IMR-90 (cell line): ENCODE results near the gene LTBP1. TPM values are rescaled to one million over a fixed set of nuclear protein-coding genes. Genes with fewer than 3 reads are reported as not detected.

Source experiments
- ATAC-seq: fragments of 200-7000 bp; cut with Tn5 transposase; 2 replicates; pipeline ENCODE4 v1.9.1; 2020; ENCODE audit warnings: low read depth, mild to moderate bottlenecking, moderate library complexity
- BruUV-seq: library from RNA; stranded (reverse); fragments of 400-500 nt; replicated peaks from 2 replicates; lab custom pipeline; 2021; lab: Mats Ljungman, UMichigan
- CTCF ChIA-PET: fragments of 300-600 bp; formaldehyde crosslinking; extraction: SDS; loops from one replicate; lab custom pipeline; 2021; ENCODE audit warnings: antibody characterized with exemption; lab: Yijun Ruan, JAX
- POLR2A ChIA-PET: fragments of 300-600 bp; sonication (Branson Sonifier 250); formaldehyde crosslinking; loops from one replicate; lab custom pipeline; 2022; ENCODE audit warnings: antibody characterized with exemption; ENCODE audit not compliant: unreplicated experiment; lab: Charles Lee
- DNase-seq: peaks from one replicate; pipeline ENCODE4 v3.0.0; 2013
- H2AFZ ChIP-seq: replicated peaks from 2 replicates; pipeline ENCODE3; 2013; ENCODE audit warnings: low read length, mild to moderate bottlenecking; ENCODE audit not compliant: poor library complexity
- H2AK5ac ChIP-seq: 2 replicates; pipeline ENCODE4 v1.6.1; 2013; ENCODE audit warnings: low read depth, low read length, inconsistent platforms
- H2AK9ac ChIP-seq: replicated peaks from 2 replicates; pipeline ENCODE3; 2013; ENCODE audit warnings: mild to moderate bottlenecking, low read depth, low read length, moderate library complexity; ENCODE audit not compliant: poor library complexity
- H2BK120ac ChIP-seq: 2 replicates; pipeline ENCODE4 v1.6.1; 2013; ENCODE audit warnings: low read depth, low read length, inconsistent platforms
- H2BK15ac ChIP-seq: 3 replicates; pipeline ENCODE4 v1.6.1; 2013; ENCODE audit warnings: low read depth, low read length, inconsistent platforms
- H2BK20ac ChIP-seq: 2 replicates; pipeline ENCODE4 v1.6.1; 2013; ENCODE audit warnings: low read depth, mild to moderate bottlenecking, inconsistent platforms, low read length, moderate library complexity
- H2BK5ac ChIP-seq: 2 replicates; pipeline ENCODE4 v1.6.1; 2013; ENCODE audit warnings: mild to moderate bottlenecking, low read depth, low read length, inconsistent platforms; ENCODE audit not compliant: poor library complexity, severe bottlenecking
- H3K14ac ChIP-seq: replicated peaks from 2 replicates; pipeline ENCODE4 v1.6.1; 2013; ENCODE audit warnings: low read depth, low read length, inconsistent platforms
- H3K18ac ChIP-seq: 2 replicates; pipeline ENCODE4 v1.6.1; 2013; ENCODE audit warnings: low read depth, low read length, control low read depth
- H3K23ac ChIP-seq: 2 replicates; pipeline ENCODE4 v1.6.1; 2013; ENCODE audit warnings: low read depth, low read length, inconsistent platforms
- H3K27ac ChIP-seq: 2 replicates; pipeline ENCODE4 v1.5.1; 2013; ENCODE audit warnings: mild to moderate bottlenecking, control low read depth, low read length; ENCODE audit not compliant: insufficient read depth
- H3K27me3 ChIP-seq: 2 replicates; pipeline ENCODE4 v1.6.1; 2013; ENCODE audit warnings: low read length; ENCODE audit not compliant: control insufficient read depth, insufficient read depth
- H3K36me3 ChIP-seq: 2 replicates; pipeline ENCODE4 v1.6.1; 2013; ENCODE audit warnings: low read length, mixed read lengths; ENCODE audit not compliant: control insufficient read depth, insufficient read depth
- H3K4ac ChIP-seq: 2 replicates; pipeline ENCODE4 v1.6.1; 2013; ENCODE audit warnings: low read depth, low read length, inconsistent platforms
- H3K4me1 ChIP-seq: 2 replicates; pipeline ENCODE4 v1.6.1; 2013; ENCODE audit warnings: low read length, mixed read lengths; ENCODE audit not compliant: control insufficient read depth, insufficient read depth
- H3K4me2 ChIP-seq: 2 replicates; pipeline ENCODE4 v1.6.1; 2013; ENCODE audit warnings: low read depth, mild to moderate bottlenecking, control low read depth, low read length, moderate library complexity
- H3K4me3 ChIP-seq: 2 replicates; pipeline ENCODE4 v1.5.1; 2013; ENCODE audit warnings: low read depth, mild to moderate bottlenecking, control low read depth, low read length, moderate library complexity; ENCODE audit not compliant: insufficient read depth
- H3K56ac ChIP-seq: 2 replicates; pipeline ENCODE4 v1.6.1; 2013; ENCODE audit warnings: low read length, inconsistent platforms; ENCODE audit not compliant: insufficient read depth; ENCODE audit errors: extremely low read depth
- H3K79me1 ChIP-seq, 2 experiments: 2 replicates each; pipeline ENCODE4 v1.6.1; 2013; ENCODE audit warnings: low read length in 2 of 2, inconsistent platforms in 1 of 2, low read depth in 1 of 2
- H3K9ac ChIP-seq: 2 replicates; pipeline ENCODE4 v1.6.1; 2013; ENCODE audit warnings: low read depth, low read length, control low read depth
- H3K9me1 ChIP-seq: 2 replicates; pipeline ENCODE4 v1.6.1; 2013; ENCODE audit warnings: low read length, inconsistent platforms; ENCODE audit not compliant: insufficient read depth
- H3K9me3 ChIP-seq: 2 replicates; pipeline ENCODE4 v1.6.1; 2013; ENCODE audit warnings: low read length; ENCODE audit not compliant: control insufficient read depth, insufficient read depth
- H4K20me1 ChIP-seq: 2 replicates; pipeline ENCODE4 v1.6.1; 2013; ENCODE audit warnings: low read length, inconsistent platforms; ENCODE audit not compliant: insufficient read depth
- H4K5ac ChIP-seq: 2 replicates; pipeline ENCODE4 v1.6.1; 2013; ENCODE audit warnings: mild to moderate bottlenecking, low read depth, low read length, control low read depth
- H4K8ac ChIP-seq, 2 experiments: 2 replicates each; pipeline ENCODE4 v1.6.1; 2013; ENCODE audit warnings: low read depth in 2 of 2, low read length in 2 of 2, control low read depth in 1 of 2, inconsistent platforms in 1 of 2
- H4K91ac ChIP-seq: 2 replicates; pipeline ENCODE4 v1.6.1; 2013; ENCODE audit warnings: low read depth, low read length, inconsistent platforms; ENCODE audit not compliant: insufficient read depth
- CEBPB ChIP-seq: IDR thresholded peaks from 2 replicates; pipeline ENCODE4 v1.6.1; 2012; ENCODE audit warnings: low read depth, low read length, improper control_type of control experiment
- CTCF ChIP-seq: conservative IDR thresholded peaks from 2 replicates; pipeline ENCODE4 v1.5.1; 2012; ENCODE audit warnings: mild to moderate bottlenecking, low read depth, low read length, improper control_type of control experiment
- WGBS, 2 experiments: methylation state at CpG; one replicate each; pipeline versions ENCODE4 v1.1.5 to v1.1.7; 2013; ENCODE audit warnings: missing lambda C conversion rate in 2 of 2; ENCODE audit not compliant: insufficient read length in 1 of 2; ENCODE audit errors: extremely low coverage in 2 of 2; 5-methylcytosine and 5-hydroxymethylcytosine counted together
- dilution Hi-C: fragments of 300-500 bp; cut with HindIII; formaldehyde crosslinking; loops from one replicate; pipeline ENCODE4 v1.14.3; 2018; ENCODE audit warnings: low sequenced_read_pairs; ENCODE audit not compliant: unreplicated experiment
- in situ Hi-C: fragments of 300-500 bp; cut with MboI; formaldehyde crosslinking; loops from 3 replicates; pipeline ENCODE4 v1.14.3; 2019; ENCODE audit warnings: low sequenced_read_pairs, inconsistent platforms, mixed read lengths
- intact Hi-C: fragments of 100-400 bp; cut with micrococcal nuclease; formaldehyde crosslinking; loops from 2 replicates; pipeline ENCODE4 v1.10.0; 2022
- microRNA-seq, 2 experiments: library from miRNA; stranded (forward) in 1 of 2; unstranded in 1 of 2; fragments of 10-50 nt in 1 of 2; fragments of <30 nt in 1 of 2; gene quantifications in 1 of 2; microRNA quantifications in 1 of 2; one replicate each; pipeline versions ENCODE3 to v1.1.0; 2013 to 2020; ENCODE audit not compliant: insufficient read depth in 1 of 2, insufficient read length in 1 of 2, unreplicated experiment in 1 of 2
- polyA plus RNA-seq, 3 experiments: library from polyadenylated mRNA; depleted of rRNA; stranded (reverse); fragments of >200 nt; gene quantifications; 2 replicates each; pipeline ENCODE4 v1.2.3, GENCODE V29; 2012; ENCODE audit warnings: low replicate concordance in 1 of 3
- small RNA-seq, 5 experiments: library from RNA; depleted of rRNA; stranded (forward); fragments of <200 nt; gene quantifications; one replicate each; pipeline ENCODE3, GENCODE V24; 2012
- total RNA-seq: library from RNA; depleted of rRNA; stranded (reverse); fragments of >200 nt; gene quantifications from 2 replicates; pipeline ENCODE4 v1.2.3, GENCODE V29; 2012

The LTBP1 gene
- total and polyA plus RNA-seq, 2 of the 4 experiments (the other 2 are of a cell fraction): 235 to 326 TPM

- dilution Hi-C loops: no loop called here
- WGBS, 2 experiments: no CpG with 5 or more reads among the region's 2 CpGs
- intact Hi-C loops: no loop called here
Observed at GRCh38 chr2:33448220-33448899, 501.6 kb downstream of the LTBP1 start.

More at GRCh38 chr2:33448220-33448899, 501.6 kb downstream of the LTBP1 start:
- Histone ChIP-seq H4K20me1 (no peaks in the 10 kb centered on the region), H3K9me1 (peaks cover 5% of the 10 kb centered on the region; the same call in 1 of the 2 replicates), H3K23ac (no peak overlapping the region), H3K27me3 (no peaks in the 10 kb centered on the region), H4K8ac (no peak overlapping the region), H2AK9ac (no peak overlapping the region), H3K79me1 (no peaks in the 10 kb centered on the region), H3K9ac (no peak overlapping the region), H3K4ac (no peak overlapping the region), H3K27ac (no peak overlapping the region), H3K14ac (no peak overlapping the region), H2BK120ac (no peak overlapping the region), H3K4me1 (no peaks in the 10 kb centered on the region), H3K56ac (no peak overlapping the region), H3K18ac (no peak overlapping the region), H4K5ac (no peak overlapping the region), H4K91ac (no peak overlapping the region), H3K9me3 (peaks cover 5% of the 10 kb centered on the region), H2AFZ (no peak overlapping the region), H2AK5ac (no peak overlapping the region), H2BK20ac (no peak overlapping the region), H3K36me3 (no peaks in the 10 kb centered on the region), H3K4me3 (no peak overlapping the region), H3K4me2 (no peak overlapping the region), H2BK5ac (no peak overlapping the region), H2BK15ac (no peak overlapping the region)
- no TSS peak for BruUV-seq
- ChIA-PET POLR2A (no interaction called here), CTCF (no interaction called here)
- TF ChIP-seq CEBPB: peak; percentile 76
- TF ChIP-seq CTCF: no peak
- in situ Hi-C loops: no loop called here
- DNase-seq (no peak), ATAC-seq (no peak)

Small RNA genes within 50 kb of the gene (microRNA-seq; reads per million reads assigned to microRNA genes)
- gene MIR4430 (ENCODE audit: unreplicated experiment) (not detected), gene RF00019 (ENCODE audit: insufficient read depth, insufficient read length) (not detected), gene RNA5SP91 (ENCODE audit: insufficient read depth, insufficient read length) (not detected), gene RNA5SP92 (ENCODE audit: insufficient read depth, insufficient read length) (not detected)

Small RNA genes within 50 kb of the gene (small RNA-seq; reads per million reads assigned to genes)
- 0 reads per million in 5 experiments for gene RF00019
- gene RNA5SP91: 0 to 1.2 (median 0) reads per million in 5 experiments
- gene RNA5SP92: 0 to 0.60 (median 0) reads per million in 5 experiments
